Measurements from ENCODE around the gene RALGAPA2. TPM values are rescaled to one million over a fixed set of nuclear protein-coding genes. Genes with fewer than 3 reads are reported as not detected.

Gene RALGAPA2
- total RNA-seq, 4 donors from 2014 or later = 25.9 to 48.9 (median 38.6) TPM

DNA sequence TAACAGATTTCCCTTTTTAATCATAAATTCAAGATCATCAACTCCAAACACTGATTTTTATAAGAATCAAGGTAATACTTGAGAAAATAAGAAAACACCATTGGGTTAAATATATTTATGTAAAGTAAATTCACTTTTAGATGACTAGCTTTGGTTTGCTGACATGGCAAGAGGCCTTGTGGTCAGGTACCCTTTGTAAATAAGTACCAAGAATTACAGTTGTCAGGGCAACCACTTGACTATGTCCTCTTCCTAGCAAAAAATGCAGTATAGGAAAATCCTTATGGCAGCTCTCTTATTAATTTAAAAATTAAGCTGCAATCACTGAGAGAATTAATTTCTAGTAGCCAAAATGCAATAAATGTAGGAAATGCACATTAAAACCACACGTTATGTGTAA is 190.7 kb downstream of the RALGAPA2 start:
- no peak for DNase-seq

GRCh38 chr20:20520776-20521175 is 191.7 kb downstream of the RALGAPA2 start:
- Histone ChIP-seq H3K4me3 (no peak overlapping the region), H3K4me1 (no peaks in the 10 kb centered on the region), H3K9me3 (no peaks in the 10 kb centered on the region), H3K27me3 (no peaks in the 10 kb centered on the region), H3K27ac (no peak overlapping the region), H3K36me3 (no peaks in the 10 kb centered on the region)
- intact Hi-C loops (cut with DNase I; ENCODE audit: low total_unique reads) = no loop called here
- DNase-seq = no peak
- TF ChIP-seq CTCF (IDR thresholded peaks at IDR 0.05) (no peak), POLR2A (IDR thresholded peaks at IDR 0.05) (no peak)

More for the DNA sequence above, 190.7 kb downstream of the RALGAPA2 start:
- Histone ChIP-seq H3K36me3 (no peaks in the 10 kb centered on the region), H3K4me3 (no peak overlapping the region), H3K4me1 (no peaks in the 10 kb centered on the region), H3K9me3 (no peaks in the 10 kb centered on the region), H3K27ac (no peak overlapping the region), H3K27me3 (no peaks in the 10 kb centered on the region)
- TF ChIP-seq CTCF (IDR thresholded peaks at IDR 0.05) (no peak), POLR2A (IDR thresholded peaks at IDR 0.05) (no peak)
- intact Hi-C loops (cut with DNase I; ENCODE audit: low total_unique reads) = no loop called here

DNA sequence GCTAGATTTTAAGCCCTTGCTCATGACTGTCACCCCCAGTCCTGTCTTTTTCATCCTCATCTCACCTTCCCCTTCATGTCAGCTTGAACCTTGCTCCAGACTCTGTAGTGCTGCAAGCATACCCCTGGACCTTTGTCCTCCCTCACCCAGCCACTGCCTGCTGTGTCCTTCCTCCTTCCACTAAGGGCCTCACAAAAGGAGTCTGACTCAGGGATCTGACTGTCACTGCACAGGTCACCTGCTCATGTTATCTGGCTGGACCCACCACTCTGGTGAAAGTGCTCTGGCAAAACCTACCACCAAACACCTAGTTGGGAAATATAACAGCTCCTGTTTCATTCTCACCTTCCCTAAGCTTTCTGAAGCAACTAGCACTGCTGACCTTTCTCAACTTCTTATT is 193.2 kb downstream of the RALGAPA2 start:
- Histone ChIP-seq H3K27ac (no peak overlapping the region), H3K4me3 (no peak overlapping the region), H3K27me3 (no peaks in the 10 kb centered on the region), H3K9me3 (no peaks in the 10 kb centered on the region), H3K36me3 (no peaks in the 10 kb centered on the region), H3K4me1 (no peaks in the 10 kb centered on the region)
- no peak for DNase-seq
- TF ChIP-seq CTCF (IDR thresholded peaks at IDR 0.05) = no peak
- TF ChIP-seq POLR2A (IDR thresholded peaks at IDR 0.05) = no peak
- intact Hi-C loops (cut with DNase I; ENCODE audit: low total_unique reads) = no loop called here

DNA sequence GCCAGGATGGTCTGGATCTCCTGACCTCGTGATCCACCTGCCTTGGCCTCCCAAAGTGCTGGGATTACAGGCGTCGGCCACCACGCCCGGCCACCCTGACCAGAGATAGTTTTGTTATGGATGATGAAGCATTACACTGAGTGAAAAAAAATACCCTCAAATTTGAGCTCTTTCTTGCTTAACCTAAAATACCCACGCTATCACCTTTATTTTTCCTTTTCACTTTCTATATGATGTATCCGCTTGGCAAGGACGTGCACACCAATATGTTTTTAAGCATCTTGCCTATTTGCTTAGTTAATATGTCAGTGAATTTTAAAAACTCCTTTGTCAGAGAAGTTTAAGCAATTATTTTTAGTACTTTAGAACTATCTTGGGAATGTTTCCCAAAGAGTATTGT is 194.2 kb downstream of the RALGAPA2 start:
- Histone ChIP-seq H3K9me3 (no peaks in the 10 kb centered on the region), H3K36me3 (no peaks in the 10 kb centered on the region), H3K27ac (no peak overlapping the region), H3K4me1 (no peaks in the 10 kb centered on the region), H3K27me3 (no peaks in the 10 kb centered on the region), H3K4me3 (no peak overlapping the region)
- DNase-seq = no peak
- intact Hi-C loops (cut with DNase I; ENCODE audit: low total_unique reads) = no loop called here
- TF ChIP-seq CTCF (IDR thresholded peaks at IDR 0.05) (no peak), POLR2A (IDR thresholded peaks at IDR 0.05) (no peak)

- DNase-seq = no peak
- Histone ChIP-seq H3K27ac (no peak overlapping the region), H3K4me1 (no peaks in the 10 kb centered on the region), H3K36me3 (no peaks in the 10 kb centered on the region), H3K9me3 (no peaks in the 10 kb centered on the region), H3K4me3 (no peak overlapping the region), H3K27me3 (no peaks in the 10 kb centered on the region)
- intact Hi-C loops (cut with DNase I; ENCODE audit: low total_unique reads) = no loop called here
- no peak for TF ChIP-seq CTCF (IDR thresholded peaks at IDR 0.05)
- no peak for TF ChIP-seq POLR2A (IDR thresholded peaks at IDR 0.05)
Measured at GRCh38 chr20:20517296-20517695, 195.1 kb downstream of the RALGAPA2 start.
